PC-9 (cell line): ENCODE measurements around the gene TNP2.

Source experiments
- CTCF ChIP-seq: fragments of 200-600 bp; sonication (generic); conservative IDR thresholded peaks from 2 replicates; pipeline ENCODE4 v1.6.1; 2017; ENCODE audit warnings: mixed run types, antibody characterized with exemption, mild to moderate bottlenecking, moderate library complexity
- EZH2 ChIP-seq: fragments of 200-600 bp; sonication (generic); IDR thresholded peaks from 2 replicates; pipeline ENCODE4 v1.8.0; 2017; ENCODE audit warnings: antibody characterized with exemption, low read depth

GRCh38 chr16:11232852-11233726 is 36.0 kb downstream of the TNP2 start:
- no peak for TF ChIP-seq CTCF
- no peak for TF ChIP-seq EZH2
